Measurements from ENCODE around the gene DLG2. TPM values are rescaled to one million over a fixed set of nuclear protein-coding genes. Genes with fewer than 3 reads are reported as not detected.

The DLG2 gene
- total RNA-seq, 1 donor from 2014 or later: 1.8 TPM

DNA sequence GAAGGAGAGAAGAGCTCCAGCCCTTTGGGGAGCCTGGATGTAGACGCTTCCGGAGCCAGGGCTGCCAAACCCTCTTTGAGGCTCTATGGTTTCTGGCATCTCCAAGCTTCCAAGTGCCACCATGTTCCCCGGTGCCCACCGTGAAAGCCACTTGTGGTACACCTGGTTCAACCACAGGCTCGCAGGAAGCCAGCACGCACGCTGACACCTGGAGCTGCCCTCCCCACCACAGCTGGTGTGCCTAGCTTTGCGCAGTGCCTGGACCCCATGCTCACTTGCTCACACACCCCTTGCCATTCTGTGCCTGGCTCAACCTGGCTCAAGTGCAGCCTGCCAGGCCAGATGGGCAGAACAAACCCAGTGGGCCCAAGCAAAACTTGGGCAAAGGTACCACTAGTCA is 831.4 kb downstream of the DLG2 start:
- no peak overlapping the region for H2AFZ ChIP-seq (ENCODE audit: low read depth, low read length)
- no peaks in the 10 kb centered on the region for H3K36me3 Mint-ChIP-seq (ENCODE audit: low read depth, unreplicated experiment)
- no peak overlapping the region for H3K27ac Mint-ChIP-seq (ENCODE audit: unreplicated experiment)
- no peak overlapping the region for H3K27ac ChIP-seq (ENCODE audit: low read depth, low read length)
- no peaks in the 10 kb centered on the region for H3K27me3 Mint-ChIP-seq (ENCODE audit: low read depth, unreplicated experiment)
- H3K4me2 ChIP-seq (ENCODE audit: low read length): no peak overlapping the region
- H3K4me1 Mint-ChIP-seq (ENCODE audit: low read depth, unreplicated experiment): no peaks in the 10 kb centered on the region
- H3K79me2 ChIP-seq (ENCODE audit: insufficient read depth, low read length): no peaks in the 10 kb centered on the region
- no peak overlapping the region for H3K4me3 ChIP-seq (ENCODE audit: insufficient read depth, low read depth, low read length)
- H3K4me3 Mint-ChIP-seq (ENCODE audit: unreplicated experiment): no peak overlapping the region
- no peak overlapping the region for H3K9ac ChIP-seq (ENCODE audit: low read length)
- no peaks in the 10 kb centered on the region for H3K4me1 ChIP-seq (ENCODE audit: insufficient read depth, low read length)
- H3K9me3 ChIP-seq (ENCODE audit: insufficient read depth, low read depth, low read length): no peaks in the 10 kb centered on the region
- no peaks in the 10 kb centered on the region for H3K9me3 Mint-ChIP-seq (ENCODE audit: unreplicated experiment)
- no peaks in the 10 kb centered on the region for H4K20me1 ChIP-seq (ENCODE audit: insufficient read depth, low read length)
- no peak for FAIRE-seq
- H3K27me3 ChIP-seq (ENCODE audit: insufficient read depth, low read length): no peaks in the 10 kb centered on the region
- DNase-seq (ENCODE audit: low read depth): no peak
- TF ChIP-seq, protein P1, sequence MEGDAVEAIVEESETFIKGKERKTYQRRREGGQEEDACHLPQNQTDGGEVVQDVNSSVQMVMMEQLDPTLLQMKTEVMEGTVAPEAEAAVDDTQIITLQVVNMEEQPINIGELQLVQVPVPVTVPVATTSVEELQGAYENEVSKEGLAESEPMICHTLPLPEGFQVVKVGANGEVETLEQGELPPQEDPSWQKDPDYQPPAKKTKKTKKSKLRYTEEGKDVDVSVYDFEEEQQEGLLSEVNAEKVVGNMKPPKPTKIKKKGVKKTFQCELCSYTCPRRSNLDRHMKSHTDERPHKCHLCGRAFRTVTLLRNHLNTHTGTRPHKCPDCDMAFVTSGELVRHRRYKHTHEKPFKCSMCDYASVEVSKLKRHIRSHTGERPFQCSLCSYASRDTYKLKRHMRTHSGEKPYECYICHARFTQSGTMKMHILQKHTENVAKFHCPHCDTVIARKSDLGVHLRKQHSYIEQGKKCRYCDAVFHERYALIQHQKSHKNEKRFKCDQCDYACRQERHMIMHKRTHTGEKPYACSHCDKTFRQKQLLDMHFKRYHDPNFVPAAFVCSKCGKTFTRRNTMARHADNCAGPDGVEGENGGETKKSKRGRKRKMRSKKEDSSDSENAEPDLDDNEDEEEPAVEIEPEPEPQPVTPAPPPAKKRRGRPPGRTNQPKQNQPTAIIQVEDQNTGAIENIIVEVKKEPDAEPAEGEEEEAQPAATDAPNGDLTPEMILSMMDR (IDR thresholded peaks at IDR 0.05; ENCODE audit: insufficient read depth, low read depth, low read length): no peak
- no peak for TF ChIP-seq EZH2 (IDR thresholded peaks at IDR 0.05; ENCODE audit: insufficient read depth, low read length)
- no peaks in the 10 kb centered on the region for H3K36me3 ChIP-seq (ENCODE audit: insufficient read depth, low read length)

DNA sequence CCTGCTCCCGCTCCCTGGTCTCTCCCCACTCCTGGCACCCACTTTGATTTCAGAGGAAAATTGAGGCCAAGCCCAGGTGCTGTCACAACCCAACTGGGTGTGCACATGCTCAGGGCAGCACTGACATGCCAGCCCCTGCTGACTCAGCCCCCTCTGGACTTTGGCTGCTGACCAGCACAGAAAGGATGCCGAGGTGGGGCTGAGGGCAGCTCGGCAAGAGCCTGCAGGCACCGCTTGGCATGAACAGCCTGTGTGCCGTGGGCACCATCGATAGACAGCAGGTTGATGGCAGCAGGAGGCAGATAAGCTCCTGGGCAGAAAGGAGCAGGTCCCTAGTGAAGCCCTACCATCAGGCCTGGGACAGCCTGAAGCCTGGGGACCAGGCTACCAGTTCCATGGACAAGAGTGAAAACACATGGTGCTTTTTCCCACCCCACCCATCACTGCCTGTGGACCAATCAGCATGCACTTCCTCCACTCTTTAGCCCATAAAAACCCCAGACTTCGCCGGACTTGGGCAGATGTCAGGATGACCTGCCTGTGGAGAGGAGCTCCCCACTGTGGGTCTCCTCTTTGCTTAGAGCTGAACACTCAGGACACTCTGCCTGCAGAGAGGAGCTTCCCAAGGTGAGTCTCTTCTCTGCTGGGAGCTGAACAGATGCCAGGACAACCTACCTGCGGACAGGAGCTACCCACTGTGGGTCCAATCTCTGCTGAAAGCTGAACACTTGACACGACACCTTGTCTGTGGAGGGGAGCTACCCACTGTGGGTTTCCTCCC is 832.3 kb downstream of the DLG2 start:
- Histone ChIP-seq H3K9ac (ENCODE audit: low read length) (no peak overlapping the region), H3K27ac (ENCODE audit: low read depth, low read length) (no peak overlapping the region), H4K20me1 (ENCODE audit: insufficient read depth, low read length) (no peaks in the 10 kb centered on the region), H3K27me3 (ENCODE audit: insufficient read depth, low read length) (no peaks in the 10 kb centered on the region), H3K36me3 (ENCODE audit: insufficient read depth, low read length) (no peaks in the 10 kb centered on the region), H3K4me1 (ENCODE audit: insufficient read depth, low read length) (no peaks in the 10 kb centered on the region), H3K79me2 (ENCODE audit: insufficient read depth, low read length) (no peaks in the 10 kb centered on the region), H3K4me3 (ENCODE audit: insufficient read depth, low read depth, low read length) (no peak overlapping the region), H3K9me3 (ENCODE audit: insufficient read depth, low read depth, low read length) (no peaks in the 10 kb centered on the region), H3K4me2 (ENCODE audit: low read length) (no peak overlapping the region), H2AFZ (ENCODE audit: low read depth, low read length) (no peak overlapping the region)
- Mint-ChIP-seq H3K27ac (ENCODE audit: unreplicated experiment) (no peak overlapping the region), H3K9me3 (ENCODE audit: unreplicated experiment) (no peaks in the 10 kb centered on the region), H3K4me1 (ENCODE audit: low read depth, unreplicated experiment) (no peaks in the 10 kb centered on the region), H3K27me3 (ENCODE audit: low read depth, unreplicated experiment) (no peaks in the 10 kb centered on the region), H3K36me3 (ENCODE audit: low read depth, unreplicated experiment) (no peaks in the 10 kb centered on the region), H3K4me3 (ENCODE audit: unreplicated experiment) (no peak overlapping the region)
- FAIRE-seq (no peak), DNase-seq (ENCODE audit: low read depth) (no peak)
- TF ChIP-seq EZH2 (IDR thresholded peaks at IDR 0.05; ENCODE audit: insufficient read depth, low read length): no peak
- TF ChIP-seq, protein P1 (IDR thresholded peaks at IDR 0.05; ENCODE audit: insufficient read depth, low read depth, low read length): no peak

DNA sequence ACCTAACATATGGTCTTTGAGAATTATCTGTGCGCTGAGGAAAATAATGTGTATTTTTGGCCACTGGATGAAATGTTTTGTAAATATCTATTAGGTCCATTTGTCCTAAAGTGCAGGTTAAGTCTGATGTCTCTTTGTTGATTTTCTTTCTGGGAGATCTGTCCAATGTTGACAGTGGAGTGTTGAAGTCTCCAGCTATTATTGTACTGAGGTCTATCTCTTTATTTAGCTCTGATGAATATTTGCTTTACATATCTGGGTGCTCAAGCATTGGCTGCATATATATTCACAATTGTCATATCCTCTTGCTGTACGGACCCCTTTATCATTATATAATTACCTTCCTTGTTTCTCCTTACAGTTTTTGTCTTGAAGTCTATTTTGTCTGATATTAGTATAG is 833.8 kb downstream of the DLG2 start:
- no peak for FAIRE-seq
- H3K9me3 ChIP-seq (ENCODE audit: insufficient read depth, low read depth, low read length): no peaks in the 10 kb centered on the region
- no peak overlapping the region for H3K27ac ChIP-seq (ENCODE audit: low read depth, low read length)
- H4K20me1 ChIP-seq (ENCODE audit: insufficient read depth, low read length): no peaks in the 10 kb centered on the region
- Mint-ChIP-seq H3K4me1 (ENCODE audit: low read depth, unreplicated experiment) (peaks cover 3% of the 10 kb centered on the region), H3K27ac (ENCODE audit: unreplicated experiment) (no peak overlapping the region), H3K36me3 (ENCODE audit: low read depth, unreplicated experiment) (no peaks in the 10 kb centered on the region), H3K9me3 (ENCODE audit: unreplicated experiment) (no peaks in the 10 kb centered on the region), H3K27me3 (ENCODE audit: low read depth, unreplicated experiment) (no peaks in the 10 kb centered on the region), H3K4me3 (ENCODE audit: unreplicated experiment) (no peak overlapping the region)
- no peak overlapping the region for H3K4me2 ChIP-seq (ENCODE audit: low read length)
- H3K36me3 ChIP-seq (ENCODE audit: insufficient read depth, low read length): no peaks in the 10 kb centered on the region
- no peaks in the 10 kb centered on the region for H3K4me1 ChIP-seq (ENCODE audit: insufficient read depth, low read length)
- no peaks in the 10 kb centered on the region for H3K79me2 ChIP-seq (ENCODE audit: insufficient read depth, low read length)
- no peak overlapping the region for H2AFZ ChIP-seq (ENCODE audit: low read depth, low read length)
- H3K9ac ChIP-seq (ENCODE audit: low read length): no peak overlapping the region
- no peaks in the 10 kb centered on the region for H3K27me3 ChIP-seq (ENCODE audit: insufficient read depth, low read length)
- TF ChIP-seq EZH2 (IDR thresholded peaks at IDR 0.05; ENCODE audit: insufficient read depth, low read length): no peak
- TF ChIP-seq, protein P1 (IDR thresholded peaks at IDR 0.05; ENCODE audit: insufficient read depth, low read depth, low read length): no peak
- no peak for DNase-seq (ENCODE audit: low read depth)
- H3K4me3 ChIP-seq (ENCODE audit: insufficient read depth, low read depth, low read length): no peak overlapping the region
